SK-N-SH treated with all-trans-retinoic acid at 6 μM for 48 hours (cell line): ENCODE results near the gene PIK3R6.

Experiments
- CREB5 ChIP-seq: fragments of 250-450 bp; sonication (Bioruptor Pico); IDR thresholded peaks from 2 replicates; pipeline ENCODE4 v1.5.1; 2020; ENCODE audit warnings: low read depth, mild to moderate bottlenecking, moderate library complexity
- GLIS3 ChIP-seq: fragments of 250-450 bp; sonication (Bioruptor Pico); IDR thresholded peaks from 2 replicates; pipeline ENCODE4 v1.5.0; 2020; ENCODE audit warnings: mild to moderate bottlenecking, moderate library complexity
- RARB ChIP-seq: fragments of 250-450 bp; sonication (Bioruptor Pico); IDR thresholded peaks from 2 replicates; pipeline ENCODE4 v1.8.0; 2021; ENCODE audit warnings: mild to moderate bottlenecking, moderate library complexity
- ZNF70 ChIP-seq: fragments of 450-650 bp; formaldehyde crosslinking; IDR thresholded peaks from 2 replicates; pipeline ENCODE4 v1.5.0; 2020; ENCODE audit warnings: mild to moderate bottlenecking, moderate library complexity
- ZNF8 ChIP-seq: fragments of 450-650 bp; formaldehyde crosslinking; IDR thresholded peaks from 2 replicates; pipeline ENCODE4 v1.5.0; 2020; ENCODE audit warnings: mild to moderate bottlenecking, moderate library complexity

- TF ChIP-seq RARB (CRISPR knock-in tag) (no peak), ZNF8 (CRISPR knock-in tag) (no peak), ZNF70 (CRISPR knock-in tag) (no peak), GLIS3 (CRISPR knock-in tag) (no peak), CREB5 (no peak)
Measured at GRCh38 chr17:8892338-8892690, 24.8 kb upstream of the PIK3R6 start.
